GM18868 (cell line): ENCODE results near the gene ACOX2.
"Not testable (repeated sequence)": the region's sequence is repeated elsewhere in the genome, so short reads cannot be mapped to it uniquely, and the experiment has no call there.

Experiments used
- ATAC-seq: cut with Tn5 transposase; IDR thresholded peaks from one replicate; pipeline ENCODE4 v1.9.1; 2021; ENCODE audit warnings: mild to moderate bottlenecking, moderate library complexity; ENCODE audit not compliant: unreplicated experiment

ACOX2 gene

DNA sequence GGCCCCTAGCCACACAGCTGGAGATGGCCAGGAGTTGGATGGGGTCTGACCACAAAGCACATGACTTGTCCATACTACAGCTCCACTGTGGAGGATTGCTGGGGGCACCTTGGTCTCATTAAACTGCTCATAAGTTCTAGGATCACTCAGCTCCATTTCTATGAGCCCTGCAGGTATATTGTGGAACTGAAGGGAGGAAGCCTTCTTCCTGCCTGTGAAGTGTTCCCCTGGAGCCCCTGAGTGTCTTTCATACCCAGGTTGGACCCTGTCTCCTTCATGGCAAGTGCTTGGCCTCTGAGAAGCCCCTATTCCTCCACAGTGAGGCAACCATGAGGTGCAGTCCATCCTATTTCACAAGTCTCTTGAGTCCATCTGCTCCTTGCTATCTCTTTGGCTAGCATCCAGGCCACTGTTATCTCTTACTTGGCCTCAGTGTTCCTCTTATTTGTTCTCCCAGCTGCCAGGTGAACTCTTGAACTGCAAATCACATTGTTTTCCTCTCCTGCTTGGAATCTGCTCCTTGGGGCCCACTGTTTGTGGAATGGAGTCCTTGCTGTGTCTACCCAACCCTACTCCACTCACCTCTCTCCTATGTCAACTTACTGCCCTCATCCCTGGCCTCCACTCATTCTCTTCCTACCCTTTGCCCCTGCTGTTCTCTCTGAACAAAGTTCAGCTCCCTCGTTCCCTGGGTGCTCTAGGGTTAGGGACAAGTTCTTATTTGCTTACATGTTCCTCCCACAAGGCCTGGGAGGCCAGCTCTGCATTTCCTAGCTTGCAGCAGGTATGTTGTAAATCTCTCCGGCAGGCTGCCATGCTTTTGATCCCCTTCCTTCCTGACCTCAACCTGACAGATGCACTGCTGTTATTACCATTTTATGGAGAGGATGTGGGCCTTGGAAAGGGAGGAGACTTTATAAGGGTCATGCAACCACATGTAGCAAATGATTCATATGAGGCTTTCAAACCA, 1.2 kb downstream of the ACOX2 start:
- no peak for ATAC-seq

GRCh38 chr3:58534592-58535494, 2.1 kb downstream of the ACOX2 start:
- ATAC-seq: no peak

DNA sequence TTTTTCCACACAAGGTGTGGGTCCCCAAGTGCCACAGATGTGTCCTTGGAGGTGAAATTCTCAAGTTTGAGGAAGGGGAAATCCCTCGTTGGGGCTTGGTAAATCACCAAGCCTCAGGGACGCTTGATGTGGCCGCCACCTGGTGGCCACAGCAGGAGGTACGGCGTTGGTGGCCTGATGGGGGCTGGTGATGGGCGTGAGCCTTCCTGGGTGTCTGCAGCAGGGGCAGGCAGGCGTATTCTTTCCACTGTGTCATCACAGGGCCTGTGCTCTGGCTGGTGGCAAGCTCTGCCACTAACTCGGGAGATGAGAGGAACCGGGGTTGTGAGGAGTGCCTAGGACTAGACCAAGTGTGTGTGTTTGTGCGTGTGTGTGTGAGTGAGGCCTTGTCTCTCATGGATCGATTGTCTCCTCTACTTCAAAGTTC, 4.2 kb downstream of the ACOX2 start:
- peak; percentile 98 for ATAC-seq

DNA sequence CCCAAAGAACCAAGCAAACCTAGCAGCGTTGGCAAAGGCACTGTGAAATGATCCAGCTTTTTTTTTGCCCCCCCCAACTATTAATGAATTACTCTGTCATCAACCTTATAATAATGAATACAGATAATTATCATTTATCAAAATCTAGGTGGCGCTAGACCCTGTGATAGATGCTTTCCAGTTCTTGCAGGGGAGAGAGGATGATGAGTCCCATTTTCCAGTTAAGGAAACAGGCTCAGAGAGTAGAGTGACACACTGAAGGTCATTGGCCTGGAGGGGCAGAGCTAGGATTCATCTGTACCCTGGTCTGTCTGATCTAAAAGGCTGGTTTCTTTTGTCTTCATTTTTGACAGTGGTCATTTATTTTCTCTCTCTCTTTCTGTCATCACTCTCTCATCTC, 5.0 kb downstream of the ACOX2 start:
- no peak for ATAC-seq

DNA sequence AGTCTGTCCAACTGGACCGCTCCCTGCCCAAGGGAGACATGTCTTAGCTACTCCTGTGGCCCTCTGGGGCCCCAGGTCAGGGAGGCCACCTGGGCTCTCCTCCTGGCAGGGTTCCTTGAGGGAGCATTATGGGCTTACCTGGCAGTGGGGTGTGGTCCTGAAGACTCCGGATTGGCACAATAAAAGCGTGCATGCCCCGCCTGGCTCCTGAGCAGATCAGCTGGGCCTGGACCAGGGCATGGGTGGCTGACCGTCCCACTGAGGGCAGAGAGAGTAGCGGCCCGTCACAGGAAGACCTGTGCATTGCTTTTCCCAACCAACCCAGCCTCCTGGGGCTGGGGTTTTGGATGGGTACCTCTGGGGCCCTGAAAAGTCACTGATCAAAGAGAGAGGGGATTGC, 5.4 kb downstream of the ACOX2 start:
- no peak for ATAC-seq

GRCh38 chr3:58530354-58530865, 6.6 kb downstream of the ACOX2 start:
- ATAC-seq: no peak

DNA sequence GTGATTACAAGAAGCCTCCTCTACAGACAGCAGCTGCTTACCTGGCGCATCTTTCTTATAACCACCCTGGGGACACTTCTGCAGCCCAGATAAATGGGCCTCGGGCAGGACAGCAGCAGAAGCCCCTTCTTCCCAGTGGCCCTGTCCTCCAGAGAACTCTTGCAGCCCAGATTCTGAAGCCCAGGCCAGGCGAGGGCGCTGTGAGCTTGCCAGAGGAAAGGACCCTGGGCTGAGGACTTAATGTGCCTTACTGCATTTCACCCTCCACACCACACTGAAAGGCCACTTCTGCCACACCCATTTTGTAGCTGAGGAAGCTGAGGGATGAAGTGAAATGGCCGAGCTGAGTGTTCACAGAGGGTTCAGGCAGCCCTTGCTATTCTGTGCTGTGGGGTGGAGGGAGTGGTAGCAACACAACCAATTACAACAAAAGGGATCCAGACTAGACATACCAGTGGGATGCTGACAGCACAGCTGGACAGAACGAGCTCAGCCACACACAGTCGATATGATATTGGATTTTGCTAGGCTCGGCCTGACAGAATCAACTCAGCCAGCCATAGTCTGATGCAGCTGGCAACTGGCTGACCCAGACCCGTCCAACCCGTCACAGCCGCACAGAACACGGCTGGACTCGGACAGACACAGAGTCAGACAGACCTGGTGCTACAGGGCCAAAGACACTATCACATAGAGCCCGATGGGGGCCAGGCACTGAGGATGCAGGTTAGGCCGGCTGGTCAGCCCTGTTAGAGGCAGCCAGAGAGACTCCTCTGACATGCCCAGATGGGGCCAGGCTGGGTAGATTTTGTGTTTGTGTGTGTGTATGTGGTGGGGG, 7.3 kb downstream of the ACOX2 start:
- ATAC-seq: no peak

GRCh38 chr3:58528629-58529028, 8.4 kb downstream of the ACOX2 start:
- ATAC-seq: no peak

- ATAC-seq: not testable (repeated sequence)
Observed at GRCh38 chr3:58527440-58527839, 9.6 kb downstream of the ACOX2 start.

DNA sequence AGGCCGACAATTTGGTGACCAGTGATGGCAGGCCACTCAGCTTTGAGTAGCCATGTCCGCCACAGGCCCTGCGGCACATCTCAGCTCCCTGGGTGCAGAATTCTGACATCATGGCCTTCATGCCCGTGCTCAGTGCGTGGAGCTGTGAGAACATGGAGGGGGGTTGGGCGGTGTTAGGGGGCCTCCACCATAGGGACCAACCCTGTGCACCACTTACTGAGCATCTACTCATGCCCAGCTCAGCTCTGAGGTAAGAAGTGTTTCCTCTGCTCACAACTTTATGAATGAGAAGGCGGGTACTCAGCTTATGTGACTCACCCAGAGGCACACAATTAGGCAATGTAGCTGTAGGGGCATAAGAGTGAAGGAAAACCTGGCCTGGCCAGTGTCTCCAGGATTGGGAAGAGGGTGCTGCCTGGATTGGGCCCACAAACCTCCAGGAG, 10.5 kb downstream of the ACOX2 start:
- ATAC-seq: no peak

DNA sequence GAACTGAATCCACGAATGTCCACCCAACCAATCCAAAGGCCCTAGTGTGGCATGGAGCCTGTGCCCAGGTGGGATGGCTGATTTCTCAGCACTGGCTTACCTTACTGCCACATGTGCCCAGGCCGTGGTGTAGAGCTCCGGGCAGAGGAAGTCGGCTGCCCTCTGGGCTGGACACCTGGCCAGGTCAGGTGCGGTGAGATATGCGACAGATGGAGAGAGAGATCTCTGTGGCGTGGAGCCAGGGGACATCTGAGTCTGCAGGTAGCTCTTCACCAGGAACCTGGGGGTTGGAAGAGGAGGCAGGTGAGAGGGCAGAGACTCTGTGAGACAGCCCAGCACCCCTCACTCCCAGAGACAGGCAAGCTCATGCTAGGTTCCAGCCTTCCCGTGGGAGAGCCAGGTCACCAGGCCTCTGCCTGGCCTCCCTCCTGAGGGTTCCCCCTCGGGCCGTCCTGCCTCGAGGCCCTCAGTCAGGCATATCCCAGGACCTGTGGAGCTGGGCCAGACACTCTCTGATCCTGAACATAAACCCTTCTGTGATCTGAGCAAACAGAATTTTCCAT, 12.6 kb downstream of the ACOX2 start:
- no peak for ATAC-seq

GRCh38 chr3:58522759-58523425, 14.1 kb downstream of the ACOX2 start:
- no peak for ATAC-seq

- no peak for ATAC-seq
Observed at GRCh38 chr3:58521917-58522631, 14.9 kb downstream of the ACOX2 start.

DNA sequence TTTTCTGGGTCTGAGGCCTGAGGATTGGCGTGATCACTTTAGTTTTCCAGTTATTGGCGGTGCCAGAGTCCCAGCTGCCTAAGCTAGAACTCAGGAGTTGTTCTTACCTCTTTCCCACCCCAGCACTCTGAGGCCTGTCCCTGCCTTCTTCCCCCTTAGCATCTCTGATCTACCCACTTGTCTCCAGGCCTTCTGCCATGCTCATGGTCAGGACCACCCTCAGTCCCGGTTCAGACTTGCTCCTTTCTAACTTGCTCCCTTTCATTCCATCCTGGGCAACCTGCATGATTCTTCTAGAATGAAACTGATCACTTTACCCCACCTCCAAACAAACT, 15.7 kb downstream of the ACOX2 start:
- no peak for ATAC-seq

DNA sequence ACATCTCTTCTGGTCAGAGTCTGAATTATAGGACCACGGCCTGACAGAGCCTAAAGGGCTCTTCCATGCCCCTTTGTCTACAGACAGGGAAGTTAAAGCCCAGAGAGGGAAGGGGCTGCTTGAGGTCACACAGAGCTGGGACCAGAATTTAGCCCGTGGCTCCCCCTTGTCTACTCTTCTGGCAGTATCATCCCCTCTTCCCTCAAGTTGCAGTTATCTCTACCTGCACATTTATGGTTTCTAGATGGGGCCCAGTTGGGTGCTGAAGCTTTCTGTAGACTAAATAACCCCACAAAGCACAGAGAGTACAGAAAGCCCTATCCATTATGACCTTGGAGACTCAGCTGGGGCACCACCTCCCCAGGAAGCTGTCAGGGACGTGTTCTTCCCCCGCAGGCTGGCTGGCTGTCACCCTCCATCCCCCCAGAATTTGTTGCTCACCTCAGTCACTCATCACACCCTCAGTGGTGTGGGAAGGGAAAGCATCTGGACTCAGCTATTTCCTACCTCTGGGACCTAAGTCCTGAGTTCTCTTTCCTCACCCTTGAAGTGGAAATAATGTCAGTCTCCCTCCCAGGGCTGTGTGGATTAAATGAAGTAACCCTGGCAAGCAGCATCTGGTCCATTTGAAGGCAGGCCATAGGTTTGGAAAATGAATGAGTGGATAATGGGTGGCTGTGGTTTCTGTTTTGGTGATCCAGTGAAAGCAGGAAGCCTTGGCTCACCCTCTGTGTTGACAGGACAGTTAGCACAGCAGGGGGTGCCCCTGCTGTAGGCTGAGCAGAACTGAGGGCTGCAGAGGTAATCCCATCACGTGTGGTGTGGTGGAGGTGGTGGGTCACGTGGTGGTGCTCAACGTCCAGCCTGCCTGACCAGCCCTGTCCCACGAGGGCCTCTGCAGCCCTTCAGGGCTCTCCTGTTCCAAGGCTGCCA, 16.3 kb downstream of the ACOX2 start:
- peak; percentile 62 for ATAC-seq

DNA sequence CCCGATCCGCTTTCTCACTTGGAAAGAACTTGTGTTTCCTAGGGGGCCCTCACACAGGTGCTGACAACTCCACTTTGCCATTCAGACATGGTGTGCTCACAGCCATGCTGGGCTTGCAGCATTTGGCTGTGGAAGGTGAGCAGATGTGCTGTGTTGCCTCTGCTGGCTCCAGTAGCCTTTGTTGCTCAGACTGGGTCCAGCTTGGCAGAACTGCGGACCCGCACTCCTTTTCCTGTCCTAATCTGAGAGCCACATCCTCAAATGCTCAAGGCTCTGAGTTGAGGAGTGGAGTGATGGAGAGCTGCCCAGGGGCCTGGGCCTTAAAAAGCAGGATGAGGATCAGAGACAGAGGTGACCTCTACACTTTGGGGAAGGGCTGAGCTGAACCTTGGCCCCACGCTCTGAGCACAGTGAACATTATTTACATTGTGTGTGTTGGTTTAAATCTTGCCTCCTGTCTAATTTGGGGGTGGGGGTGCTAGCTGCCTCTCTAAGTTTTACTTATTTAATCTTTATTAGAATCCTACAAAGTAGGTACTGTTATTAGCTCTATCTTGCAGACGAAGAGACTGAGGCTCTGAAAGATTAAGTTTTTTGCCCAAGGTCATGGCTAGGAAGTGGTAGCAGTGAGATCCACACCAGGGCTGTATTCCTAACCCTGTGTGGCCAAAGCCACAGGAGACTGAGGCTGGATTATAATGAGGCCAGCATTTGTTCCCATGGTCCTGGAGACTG, 17.2 kb downstream of the ACOX2 start:
- no peak for ATAC-seq

GRCh38 chr3:58518291-58518789, 18.6 kb downstream of the ACOX2 start:
- ATAC-seq: no peak
